SW 1271 (cell line): Measurements from ENCODE around the gene ENHO.

Source experiments
- DNase-seq, 2 experiments: peaks; one replicate each; lab custom pipeline; 2025; lab: John Stamatoyannopoulos, UW

ENHO gene

DNA sequence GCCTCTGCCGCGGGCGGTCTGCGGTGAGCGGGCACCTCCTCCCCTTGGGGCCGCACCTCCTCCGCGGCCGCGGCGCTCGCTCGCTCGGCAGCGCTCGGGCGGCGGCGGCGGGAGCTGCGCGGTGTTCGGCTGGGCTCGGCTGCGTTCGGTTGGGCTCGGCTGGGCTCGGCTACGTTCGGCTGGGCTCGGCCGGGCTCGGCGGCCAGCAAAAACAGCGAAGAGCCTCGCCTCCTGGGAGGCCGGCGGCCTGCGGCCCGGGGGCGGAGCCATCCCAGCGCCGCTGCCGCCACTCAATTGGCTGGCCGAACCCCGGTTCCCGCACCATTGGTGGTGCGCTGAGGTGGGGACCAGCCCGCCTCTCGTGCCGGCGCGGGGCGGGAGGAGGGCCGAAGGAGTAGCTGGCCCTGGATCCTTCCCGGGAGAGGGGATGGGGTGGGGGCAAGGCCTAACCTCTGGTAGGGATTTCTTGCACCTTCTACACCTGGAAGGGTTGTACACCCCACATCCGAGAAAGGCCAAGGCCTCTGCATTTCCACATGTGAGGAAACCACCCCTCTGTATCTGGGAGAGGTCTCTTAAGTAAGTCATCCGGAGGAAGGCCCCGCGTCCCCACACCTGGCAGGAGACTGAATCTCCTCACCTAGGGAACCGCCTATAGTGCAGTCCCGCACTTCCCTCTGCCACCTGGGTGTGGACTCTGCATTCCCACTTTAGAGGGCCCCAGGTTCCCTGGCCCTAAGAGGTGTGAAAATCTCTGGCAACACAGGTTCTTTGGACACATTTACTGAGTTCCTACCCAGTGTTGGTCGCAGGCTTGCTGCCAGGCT is at the start of gene ENHO:
ENHO (minus strand) TSS at position 20 of the 827 bp plus-strand sequence. CDS start 1,295 bp downstream, outside the sequence.
- DNase-seq, result peak; percentile 45 to 70

- no peak for DNase-seq
These were observed 49.3 kb upstream of the ENHO start for GRCh38 chr9:34572092-34572491.

DNA sequence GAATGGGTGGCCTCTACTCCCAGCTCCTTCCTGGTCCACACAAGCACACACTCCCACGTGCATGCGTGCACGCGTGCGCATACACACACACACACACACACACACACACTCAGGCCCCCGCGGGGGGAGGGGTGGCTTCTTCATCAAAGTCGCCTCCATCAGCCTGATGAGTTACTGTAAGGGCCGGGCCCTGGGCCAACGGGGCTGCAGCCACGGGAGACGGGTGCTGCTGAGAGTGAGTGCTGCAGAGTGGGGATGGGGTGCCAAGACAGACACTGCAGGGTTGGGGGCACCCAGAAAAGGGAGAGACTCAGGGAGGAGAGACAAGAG is 48.7 kb upstream of the ENHO start:
- no peak for DNase-seq

DNA sequence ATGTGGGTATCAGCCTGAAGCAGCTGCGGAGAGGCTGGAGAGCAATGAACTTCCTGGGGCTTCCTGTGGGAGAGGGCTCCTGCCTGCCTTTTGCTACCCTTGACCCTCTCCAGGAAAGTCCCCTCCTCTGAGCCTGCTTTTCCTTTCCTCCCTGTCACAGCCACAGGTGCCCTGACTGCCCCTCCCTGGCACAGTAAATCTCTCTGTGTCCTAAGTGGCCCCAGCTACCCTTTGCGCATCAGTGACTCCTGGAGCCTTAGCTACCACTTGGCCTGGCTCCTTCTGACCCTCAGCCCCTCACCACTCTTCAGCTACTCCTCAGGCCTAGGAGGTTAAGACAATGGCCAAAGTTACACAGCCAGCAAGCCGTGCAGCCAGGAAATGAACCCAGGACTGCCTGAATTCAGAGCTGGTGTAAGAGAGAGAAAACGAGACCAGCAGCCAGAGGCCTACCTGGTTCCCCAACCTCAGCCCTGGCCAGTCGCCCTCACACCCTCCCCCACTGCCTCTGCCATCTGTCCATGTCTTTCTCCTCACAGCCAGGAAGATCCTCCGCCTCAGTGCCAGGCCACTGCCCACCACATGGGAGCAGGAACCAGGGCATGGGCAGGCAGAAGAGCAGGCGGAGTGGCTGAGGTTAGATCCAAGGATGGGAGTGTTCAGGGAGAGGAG is 48.2 kb upstream of the ENHO start:
- no peak for DNase-seq

DNA sequence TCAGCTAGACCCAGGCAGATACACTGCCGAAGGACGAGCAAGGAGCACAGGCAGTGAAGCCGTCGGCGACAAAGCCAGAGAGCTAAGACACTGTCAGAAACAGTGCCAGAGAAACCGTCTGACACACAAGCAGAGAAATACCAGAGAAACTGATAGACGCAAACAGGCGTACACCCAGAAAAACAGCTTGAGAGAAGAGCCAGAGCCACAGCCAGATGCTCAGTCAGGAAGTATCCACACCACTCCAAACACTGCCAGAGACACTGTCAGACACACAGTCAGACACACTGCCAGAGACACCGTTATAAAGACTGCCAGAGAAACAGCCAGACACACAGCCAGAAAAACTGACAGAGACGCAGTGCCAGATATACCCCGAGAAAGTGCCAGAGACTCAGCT is 47.6 kb upstream of the ENHO start:
- DNase-seq, result no peak

DNA sequence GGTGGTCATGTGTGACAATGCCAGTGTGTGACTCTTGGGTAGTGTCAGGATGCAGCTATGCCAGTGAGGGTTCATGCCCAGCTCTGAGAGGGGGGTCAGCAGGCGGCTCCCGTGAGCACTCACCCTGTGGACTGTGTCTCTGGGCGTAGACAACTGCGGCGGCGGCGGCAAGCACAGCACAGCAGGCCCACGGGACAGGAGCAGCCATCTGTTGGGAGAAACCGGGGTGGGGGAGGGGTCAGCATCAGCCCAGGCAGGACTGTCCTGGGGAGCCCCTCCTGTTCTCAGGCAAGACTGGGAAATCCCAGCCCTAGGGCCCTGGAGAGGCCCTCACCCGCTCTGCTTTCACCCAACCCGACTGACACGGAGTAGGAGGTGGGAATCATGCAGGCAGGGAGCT is 46.0 kb upstream of the ENHO start:
- no peak for DNase-seq

GRCh38 chr9:34568133-34568532 is 45.3 kb upstream of the ENHO start:
- no peak for DNase-seq

GRCh38 chr9:34566972-34567371 is 44.2 kb upstream of the ENHO start:
- DNase-seq, result no peak

DNA sequence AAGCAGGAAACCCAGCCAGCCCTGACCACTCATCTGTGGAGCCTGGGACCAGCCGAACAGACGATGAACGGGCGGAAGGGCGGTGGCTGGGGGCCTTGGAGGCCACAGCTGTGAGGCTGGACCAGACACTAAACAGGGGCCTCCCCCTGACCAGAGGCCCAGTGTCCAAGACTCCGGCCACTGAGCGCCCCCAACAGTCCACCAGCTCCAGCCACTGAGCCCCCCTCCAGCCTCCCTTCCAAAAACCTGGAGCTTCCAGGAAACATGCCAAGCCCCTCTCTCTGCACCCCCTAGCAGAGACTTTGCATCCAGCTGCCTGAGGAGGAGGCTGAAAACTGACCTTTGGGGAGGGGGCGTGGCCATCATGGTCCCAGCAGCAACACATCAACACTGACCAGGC is 43.5 kb upstream of the ENHO start:
- DNase-seq, result no peak

GRCh38 chr9:34565856-34566255 is 43.1 kb upstream of the ENHO start:
- no peak for DNase-seq

DNA sequence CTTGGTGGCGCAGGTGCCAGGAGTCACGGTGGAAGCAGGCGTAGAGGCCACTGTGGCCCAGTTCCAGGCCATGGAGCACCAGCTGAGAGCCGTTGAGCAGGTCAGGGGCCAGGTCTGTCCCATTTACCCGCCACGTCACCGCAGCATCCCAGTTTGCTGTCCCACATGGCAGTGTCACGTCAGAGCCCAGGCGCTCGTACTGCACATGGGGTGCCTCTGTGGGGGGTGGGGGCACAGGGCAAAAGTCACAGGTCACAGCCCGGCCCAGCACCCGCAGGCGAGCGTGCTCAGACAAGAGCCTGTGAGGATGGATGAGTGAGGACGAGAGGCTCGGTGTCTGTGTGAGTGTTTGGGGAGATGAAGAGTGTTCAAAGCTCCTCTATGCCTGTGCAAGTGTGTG is 41.8 kb upstream of the ENHO start:
- DNase-seq, result no peak

DNA sequence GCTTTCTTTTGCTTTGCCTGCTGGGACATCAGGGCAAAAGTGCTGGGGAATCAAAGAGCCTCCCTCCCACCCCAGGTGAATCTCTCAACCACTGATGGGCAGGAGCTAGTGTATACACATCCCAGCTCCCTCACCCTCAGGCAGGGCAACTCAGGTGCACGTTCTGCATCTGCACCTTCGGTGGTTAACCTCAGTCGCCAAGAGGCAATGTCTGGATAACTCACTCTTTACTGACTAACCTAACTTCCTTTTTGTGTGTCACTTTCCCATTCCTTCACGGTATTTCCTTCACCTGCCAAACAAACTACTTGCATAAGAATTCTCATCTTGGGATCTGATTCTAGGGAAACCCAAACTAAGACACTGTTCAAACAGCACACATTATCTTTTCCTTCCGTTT is 40.5 kb upstream of the ENHO start:
- DNase-seq, result no peak

DNA sequence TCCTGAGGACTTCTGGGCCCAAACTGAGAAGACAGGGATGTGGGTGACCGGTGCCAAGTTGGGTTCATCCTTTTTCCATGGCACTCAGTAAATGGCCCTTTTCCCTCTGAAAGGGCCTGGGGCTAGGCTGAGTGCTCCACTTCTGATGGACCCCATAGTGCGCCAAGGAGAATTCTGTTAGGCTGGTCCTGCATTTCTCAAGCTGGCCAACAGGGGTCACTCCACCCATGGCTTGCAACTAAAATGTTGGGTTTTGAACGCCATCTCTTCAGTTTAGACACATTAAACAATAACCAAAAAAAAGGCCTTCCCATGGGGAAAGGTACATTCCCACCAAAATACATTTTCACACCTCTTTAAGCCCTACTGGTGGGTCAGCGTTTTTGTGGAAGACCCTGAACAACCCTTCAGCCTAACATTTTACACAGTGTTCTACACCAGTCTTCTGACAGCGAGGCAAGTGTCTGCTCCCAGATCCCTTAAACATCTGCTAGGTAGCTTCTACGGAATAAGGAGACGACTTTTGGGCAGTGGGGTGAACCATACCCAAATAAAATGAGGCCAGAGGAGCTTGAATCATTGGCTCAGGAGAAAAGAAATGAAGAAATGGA is 39.5 kb upstream of the ENHO start:
- no peak for DNase-seq

- no peak for DNase-seq
These were observed 37.9 kb upstream of the ENHO start for GRCh38 chr9:34560599-34561214.

DNA sequence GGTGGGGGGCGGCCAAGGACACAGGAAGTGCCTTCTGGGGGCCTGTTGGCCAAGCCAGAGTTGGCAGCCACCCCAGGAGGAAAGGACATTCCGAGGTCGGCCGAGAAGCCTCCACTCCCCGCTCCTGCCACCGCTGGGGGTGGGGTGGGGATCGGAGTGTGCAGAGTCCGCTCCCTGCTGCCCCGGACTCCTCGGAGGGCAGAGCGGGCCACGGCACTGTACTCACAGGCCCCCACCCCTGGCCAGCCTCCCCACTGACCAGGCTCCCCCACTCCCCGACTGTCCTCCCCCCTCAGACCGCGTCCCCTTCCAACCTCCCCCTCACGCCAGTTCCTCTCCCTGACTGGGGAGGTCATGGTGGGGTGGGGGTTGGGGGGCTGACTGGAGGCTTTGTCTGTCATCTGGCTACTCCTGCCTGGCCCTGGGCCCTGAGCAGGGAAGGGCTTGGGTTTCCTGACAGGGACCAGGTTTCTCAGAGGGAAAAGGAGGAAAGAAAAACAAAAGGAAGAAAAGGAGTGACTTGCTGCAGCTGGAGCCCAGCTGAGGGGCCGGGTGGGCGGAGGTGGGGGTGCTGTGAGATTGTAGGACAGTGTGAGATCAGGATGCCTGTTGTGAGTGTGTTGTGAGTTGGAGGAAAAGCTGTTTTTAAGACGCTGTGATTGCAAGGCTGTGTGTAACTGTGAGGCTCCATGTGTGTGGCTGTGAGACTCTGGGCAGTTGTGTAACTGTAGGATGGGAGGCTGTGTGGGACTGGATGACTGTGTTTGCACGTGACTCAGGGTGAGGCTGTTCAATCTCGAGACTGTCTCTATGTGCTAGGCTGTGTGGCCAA is 37.0 kb upstream of the ENHO start:
- no peak for DNase-seq

DNA sequence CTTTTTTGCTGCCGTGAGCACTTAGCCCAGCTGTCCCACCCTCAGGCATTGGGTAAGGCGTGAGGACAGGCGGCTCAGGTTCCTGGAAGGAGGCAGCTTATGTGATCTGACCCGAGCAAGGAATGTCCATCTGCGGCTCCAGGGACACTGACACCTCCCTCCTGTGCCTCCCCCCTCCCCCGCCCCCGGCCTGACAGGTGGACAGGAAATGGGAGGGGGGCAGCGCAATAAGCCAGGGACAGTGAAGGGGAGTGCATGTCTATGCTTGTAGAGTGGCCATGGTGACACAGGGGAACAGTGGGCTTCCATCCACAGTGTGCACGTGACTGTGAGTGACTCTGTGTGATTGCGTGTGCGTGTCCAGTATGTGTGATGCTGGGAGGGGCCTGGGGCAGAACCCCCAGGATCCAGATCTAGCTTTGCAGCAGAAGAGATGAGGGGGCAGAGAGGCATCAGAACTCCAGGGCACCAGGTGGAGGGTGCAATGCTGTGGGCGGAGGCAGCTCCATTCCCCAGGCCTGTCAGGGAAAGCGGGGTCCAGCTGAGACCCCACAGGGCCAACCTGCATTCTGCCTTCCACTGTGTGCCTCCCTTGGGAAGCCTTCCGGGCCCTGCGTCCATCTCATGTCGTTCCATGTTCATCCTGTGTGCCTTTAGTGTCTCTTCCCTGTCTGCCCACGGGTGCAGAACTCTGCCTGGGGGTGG is 36.3 kb upstream of the ENHO start:
- no peak for DNase-seq

DNA sequence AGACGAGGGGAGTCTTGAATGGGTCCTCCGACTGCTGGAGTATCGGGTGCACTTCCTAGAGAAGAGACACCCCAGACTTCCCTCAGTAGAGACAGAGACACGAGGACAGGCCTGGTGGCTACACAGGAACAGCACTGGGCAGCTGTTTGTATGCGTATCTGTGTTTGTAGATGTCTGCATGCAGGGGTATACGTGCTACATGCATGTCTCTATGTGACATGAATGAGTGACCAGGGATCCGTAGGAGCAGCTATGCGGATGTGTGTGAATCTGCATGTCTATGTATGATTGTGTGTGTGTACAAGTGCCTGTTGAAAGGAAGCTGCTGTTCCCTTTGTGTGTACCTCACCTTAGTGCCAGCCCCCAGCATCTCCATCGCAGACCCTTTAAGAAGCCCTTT is 35.6 kb upstream of the ENHO start:
- DNase-seq, result no peak

DNA sequence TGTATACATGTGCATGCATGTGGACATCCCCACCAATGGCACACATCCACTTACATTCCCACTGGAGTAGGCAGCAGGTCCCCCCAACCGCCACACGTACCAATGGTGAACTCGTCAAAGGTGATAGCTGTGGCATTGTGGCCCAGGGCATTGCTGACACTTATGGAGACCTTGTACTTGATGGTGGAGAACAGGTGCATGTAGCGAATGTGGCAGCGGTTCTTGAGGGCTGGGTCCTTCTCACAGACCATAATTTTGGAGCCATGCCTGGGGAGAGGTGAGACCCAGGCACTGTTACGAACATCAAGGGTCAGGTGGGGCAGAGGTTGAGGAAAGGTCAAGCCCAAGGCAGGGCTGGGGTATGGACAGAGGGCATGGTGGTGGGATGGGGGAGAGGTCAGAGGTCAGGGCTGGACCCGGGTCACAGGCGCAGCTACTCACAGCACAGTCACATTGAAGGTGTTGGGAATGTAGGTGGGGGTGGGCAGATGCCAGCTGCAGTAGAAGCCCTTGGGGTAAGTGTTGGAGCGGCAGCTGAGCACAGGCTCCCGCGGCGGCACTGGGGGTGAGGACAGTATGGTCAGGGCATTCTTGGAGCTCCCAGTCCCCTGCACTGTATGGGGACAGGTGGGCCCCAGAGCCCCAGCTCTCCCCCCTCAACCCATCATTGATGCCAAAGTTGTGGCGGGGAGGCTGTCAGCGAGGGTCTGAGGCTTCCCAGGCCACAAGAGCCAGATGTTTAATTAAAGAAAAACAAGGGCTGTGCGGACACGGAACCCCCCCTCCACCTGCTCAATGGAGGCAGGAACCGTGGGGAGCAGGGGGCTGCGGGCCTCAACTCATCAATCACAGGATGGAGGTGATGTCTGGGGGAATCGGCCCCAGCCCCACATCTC is 34.9 kb upstream of the ENHO start:
- no peak for DNase-seq

- DNase-seq, result no peak
These were observed 34.2 kb upstream of the ENHO start for GRCh38 chr9:34556949-34557348.

GRCh38 chr9:34555936-34556525 is 33.2 kb upstream of the ENHO start:
- DNase-seq, result no peak
